Measurements from ENCODE around the gene PRM2. TPM values are rescaled to one million over a fixed set of nuclear protein-coding genes. Genes with fewer than 3 reads are reported as not detected.

The PRM2 gene
- total RNA-seq, 2 donors from 2014 or later = not detected

DNA sequence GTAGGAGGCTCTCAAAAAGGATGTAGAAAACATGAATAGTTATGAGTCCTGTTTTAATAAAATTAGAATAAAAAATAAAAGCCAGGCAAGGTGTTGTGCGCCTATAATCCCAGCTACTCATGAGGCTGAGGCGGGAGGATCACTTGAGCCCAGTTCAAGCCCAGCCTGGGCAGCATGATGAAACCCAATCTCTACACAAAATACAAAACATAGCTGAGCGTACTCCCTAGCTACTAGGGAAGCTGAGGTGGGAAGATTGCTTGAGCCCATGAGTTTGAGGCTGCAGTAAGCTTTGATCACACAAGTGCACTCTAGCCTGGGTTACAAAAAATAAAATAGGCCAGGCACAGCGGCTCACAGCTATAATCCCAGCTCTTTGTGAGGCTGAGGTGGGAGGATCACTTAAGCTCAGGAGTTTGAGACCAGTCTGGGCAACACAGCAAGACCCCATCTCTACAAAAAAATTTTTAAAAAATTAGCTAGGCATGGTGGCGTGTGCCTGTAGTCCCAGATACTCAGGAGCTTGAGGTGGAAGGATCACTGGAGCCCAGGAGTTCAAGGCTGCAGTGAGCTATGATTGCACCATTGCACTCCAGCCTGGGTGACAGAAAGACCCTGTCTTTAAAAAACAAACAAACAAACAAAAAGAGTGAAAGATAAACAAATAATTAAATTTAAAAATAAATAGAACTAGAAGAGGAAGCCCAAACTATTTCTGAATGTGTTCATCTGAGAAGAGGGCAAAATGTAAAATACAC is 22.0 kb upstream of the PRM2 start:
- H3K27me3 Mint-ChIP-seq (ENCODE audit: insufficient read depth) = no peaks in the 10 kb centered on the region
- no peak for DNase-seq
- 95 to 100% methylated on average over 1 to 5 of the region's 5 CpGs for WGBS, 2 experiments (ENCODE audit: insufficient coverage in 1 of 2, insufficient read length in 1 of 2)

DNA sequence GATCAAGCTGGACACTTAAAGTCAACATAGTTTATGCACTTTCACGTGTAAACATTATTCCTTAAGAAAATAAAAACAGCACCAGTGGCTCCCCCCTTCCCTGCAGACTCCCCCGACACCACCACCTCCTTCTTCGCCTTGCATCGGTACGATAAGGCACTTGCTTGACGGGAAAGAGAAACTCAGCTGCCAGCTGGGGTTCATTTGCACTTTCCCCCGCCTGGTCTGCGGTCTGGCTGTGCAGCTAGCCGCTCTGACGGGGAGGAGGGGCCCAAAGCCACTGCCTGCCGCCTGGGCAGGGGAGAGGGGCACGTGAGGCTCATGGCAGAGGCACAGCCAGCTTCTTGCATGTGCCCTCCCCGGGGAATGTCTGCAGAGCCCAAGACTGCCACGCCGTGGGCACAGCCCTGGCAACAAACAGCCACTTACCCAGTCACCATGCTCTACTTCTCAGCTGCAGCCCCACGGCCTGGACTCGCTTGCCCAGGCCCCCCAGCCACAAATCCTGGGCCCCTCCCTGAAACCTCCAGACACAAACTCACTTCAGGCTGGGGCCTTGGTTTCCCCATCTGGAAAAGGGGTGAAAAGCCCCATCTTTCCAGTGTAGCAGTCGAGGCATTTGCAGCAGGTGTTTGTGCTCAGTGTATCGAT is 21.3 kb upstream of the PRM2 start:
- TF ChIP-seq, protein P1, sequence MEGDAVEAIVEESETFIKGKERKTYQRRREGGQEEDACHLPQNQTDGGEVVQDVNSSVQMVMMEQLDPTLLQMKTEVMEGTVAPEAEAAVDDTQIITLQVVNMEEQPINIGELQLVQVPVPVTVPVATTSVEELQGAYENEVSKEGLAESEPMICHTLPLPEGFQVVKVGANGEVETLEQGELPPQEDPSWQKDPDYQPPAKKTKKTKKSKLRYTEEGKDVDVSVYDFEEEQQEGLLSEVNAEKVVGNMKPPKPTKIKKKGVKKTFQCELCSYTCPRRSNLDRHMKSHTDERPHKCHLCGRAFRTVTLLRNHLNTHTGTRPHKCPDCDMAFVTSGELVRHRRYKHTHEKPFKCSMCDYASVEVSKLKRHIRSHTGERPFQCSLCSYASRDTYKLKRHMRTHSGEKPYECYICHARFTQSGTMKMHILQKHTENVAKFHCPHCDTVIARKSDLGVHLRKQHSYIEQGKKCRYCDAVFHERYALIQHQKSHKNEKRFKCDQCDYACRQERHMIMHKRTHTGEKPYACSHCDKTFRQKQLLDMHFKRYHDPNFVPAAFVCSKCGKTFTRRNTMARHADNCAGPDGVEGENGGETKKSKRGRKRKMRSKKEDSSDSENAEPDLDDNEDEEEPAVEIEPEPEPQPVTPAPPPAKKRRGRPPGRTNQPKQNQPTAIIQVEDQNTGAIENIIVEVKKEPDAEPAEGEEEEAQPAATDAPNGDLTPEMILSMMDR (conservative IDR thresholded peaks at IDR 0.05) = no peak
- Mint-ChIP-seq H3K27ac (no peak overlapping the region), H3K27me3 (ENCODE audit: insufficient read depth) (no peaks in the 10 kb centered on the region), H3K9me3 (no peaks in the 10 kb centered on the region), H3K36me3 (ENCODE audit: low read depth) (no peaks in the 10 kb centered on the region), H3K4me3 (no peak overlapping the region), H3K4me1 (peaks cover 25% of the 10 kb centered on the region)
- H3K9me3 ChIP-seq (ENCODE audit: control insufficient read depth, low read length) = no peaks in the 10 kb centered on the region
- no peak overlapping the region for H3K27ac ChIP-seq (ENCODE audit: low read depth, low read length)
- no peaks in the 10 kb centered on the region for H3K27me3 ChIP-seq (ENCODE audit: control insufficient read depth, insufficient read depth, low read length, poor library complexity, severe bottlenecking)
- peaks cover 10% of the 10 kb centered on the region for H3K4me1 ChIP-seq (ENCODE audit: control insufficient read depth, insufficient read depth, low read length)
- WGBS, 2 experiments (ENCODE audit: insufficient coverage in 1 of 2, insufficient read length in 1 of 2) = 41 to 46% methylated on average over 6 to 19 of the region's 19 CpGs
- DNase-seq = peak; percentile 82
- H3K36me3 ChIP-seq (ENCODE audit: control insufficient read depth, insufficient read depth, low read length) = no peaks in the 10 kb centered on the region
- H3K9ac ChIP-seq (ENCODE audit: extremely low read depth, low read length, poor library complexity, severe bottlenecking) = no peak overlapping the region
- no peak overlapping the region for H3K4me3 ChIP-seq (ENCODE audit: low read length)

More for the DNA sequence above, 22.0 kb upstream of the PRM2 start:
- H3K4me1 Mint-ChIP-seq = peaks cover 25% of the 10 kb centered on the region
- no peak overlapping the region for H3K27ac ChIP-seq (ENCODE audit: low read depth, low read length)
- no peak overlapping the region for H3K4me3 Mint-ChIP-seq
- no peaks in the 10 kb centered on the region for H3K9me3 ChIP-seq (ENCODE audit: control insufficient read depth, low read length)
- no peaks in the 10 kb centered on the region for H3K9me3 Mint-ChIP-seq
- TF ChIP-seq, protein P1 (conservative IDR thresholded peaks at IDR 0.05) = no peak
- no peak overlapping the region for H3K27ac Mint-ChIP-seq
- H3K27me3 ChIP-seq (ENCODE audit: control insufficient read depth, insufficient read depth, low read length, poor library complexity, severe bottlenecking) = no peaks in the 10 kb centered on the region
- no peak overlapping the region for H3K4me3 ChIP-seq (ENCODE audit: low read length)
- no peaks in the 10 kb centered on the region for H3K36me3 ChIP-seq (ENCODE audit: control insufficient read depth, insufficient read depth, low read length)
- peaks cover 10% of the 10 kb centered on the region for H3K4me1 ChIP-seq (ENCODE audit: control insufficient read depth, insufficient read depth, low read length)
- H3K9ac ChIP-seq (ENCODE audit: extremely low read depth, low read length, poor library complexity, severe bottlenecking) = no peak overlapping the region
- H3K36me3 Mint-ChIP-seq (ENCODE audit: low read depth) = no peaks in the 10 kb centered on the region

DNA sequence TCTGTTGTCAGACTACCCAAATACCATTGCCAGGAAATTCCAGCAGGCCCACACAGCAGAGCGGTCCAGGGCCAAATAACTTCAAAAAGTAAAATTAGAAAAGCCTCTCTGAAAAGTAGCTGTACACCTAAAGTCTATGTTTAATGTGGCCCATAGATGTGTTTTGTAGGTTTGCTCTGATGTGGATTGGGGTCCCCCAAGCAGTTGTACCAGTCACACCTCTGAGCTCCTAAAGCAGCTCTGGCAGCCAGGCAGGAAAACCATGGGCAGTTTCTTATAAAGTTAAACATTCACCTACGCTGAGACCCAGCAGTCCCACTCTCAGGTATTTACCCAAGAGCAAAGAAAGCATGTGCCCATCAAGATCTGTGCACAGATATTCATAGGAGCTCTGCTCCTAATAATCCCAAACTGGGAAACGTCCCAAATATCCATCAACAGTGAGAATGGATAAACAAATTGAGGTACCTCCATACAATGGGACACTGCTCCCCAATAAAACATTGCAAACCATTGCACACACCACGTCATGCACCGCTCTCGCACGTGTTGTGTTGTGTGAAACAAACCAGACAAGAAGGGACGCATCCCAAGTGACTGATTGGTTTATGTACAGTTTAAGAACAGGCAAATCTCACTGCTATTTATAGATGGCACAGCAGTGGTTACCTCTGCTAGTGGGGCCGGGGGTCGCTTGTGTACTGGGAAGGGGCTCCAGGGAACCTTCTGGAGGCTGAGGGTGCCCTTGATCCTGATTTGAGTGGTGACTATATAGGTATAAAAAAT is 20.6 kb upstream of the PRM2 start:
- no peak overlapping the region for H3K27ac Mint-ChIP-seq
- WGBS, 2 experiments (ENCODE audit: insufficient coverage in 1 of 2, insufficient read length in 1 of 2) = 83 to 86% methylated on average over 7 to 9 of the region's 10 CpGs
- H3K9me3 Mint-ChIP-seq = no peaks in the 10 kb centered on the region
- H3K4me1 Mint-ChIP-seq = peaks cover 22% of the 10 kb centered on the region
- no peak for DNase-seq
- H3K4me3 ChIP-seq (ENCODE audit: low read length) = no peak overlapping the region
- H3K27ac ChIP-seq (ENCODE audit: low read depth, low read length) = no peak overlapping the region
- H3K27me3 ChIP-seq (ENCODE audit: control insufficient read depth, insufficient read depth, low read length, poor library complexity, severe bottlenecking) = no peaks in the 10 kb centered on the region
- H3K4me3 Mint-ChIP-seq = no peak overlapping the region
- peaks cover 10% of the 10 kb centered on the region for H3K4me1 ChIP-seq (ENCODE audit: control insufficient read depth, insufficient read depth, low read length)
- TF ChIP-seq, protein P1 (conservative IDR thresholded peaks at IDR 0.05) = no peak
- no peaks in the 10 kb centered on the region for H3K36me3 ChIP-seq (ENCODE audit: control insufficient read depth, insufficient read depth, low read length)
- H3K27me3 Mint-ChIP-seq (ENCODE audit: insufficient read depth) = no peaks in the 10 kb centered on the region
- no peaks in the 10 kb centered on the region for H3K36me3 Mint-ChIP-seq (ENCODE audit: low read depth)
- H3K9ac ChIP-seq (ENCODE audit: extremely low read depth, low read length, poor library complexity, severe bottlenecking) = no peak overlapping the region
- H3K9me3 ChIP-seq (ENCODE audit: control insufficient read depth, low read length) = no peaks in the 10 kb centered on the region

Measured in endodermal cell (in vitro differentiated cells).